GM21360 (cell line): ENCODE data around the gene ZNF521.

ENCODE experiments used
- ATAC-seq: cut with Tn5 transposase; IDR thresholded peaks from one replicate; pipeline ENCODE4 v1.9.1; 2021; ENCODE audit warnings: mild to moderate bottlenecking, moderate library complexity; ENCODE audit not compliant: unreplicated experiment

ZNF521 gene

GRCh38 chr18:25340762-25341161, 11.2 kb downstream of the ZNF521 start:
- no peak for ATAC-seq

- ATAC-seq: no peak
These were observed 16.3 kb downstream of the ZNF521 start for GRCh38 chr18:25335676-25336075.

- ATAC-seq: no peak
These were observed 16.9 kb downstream of the ZNF521 start for GRCh38 chr18:25335062-25335461.

DNA sequence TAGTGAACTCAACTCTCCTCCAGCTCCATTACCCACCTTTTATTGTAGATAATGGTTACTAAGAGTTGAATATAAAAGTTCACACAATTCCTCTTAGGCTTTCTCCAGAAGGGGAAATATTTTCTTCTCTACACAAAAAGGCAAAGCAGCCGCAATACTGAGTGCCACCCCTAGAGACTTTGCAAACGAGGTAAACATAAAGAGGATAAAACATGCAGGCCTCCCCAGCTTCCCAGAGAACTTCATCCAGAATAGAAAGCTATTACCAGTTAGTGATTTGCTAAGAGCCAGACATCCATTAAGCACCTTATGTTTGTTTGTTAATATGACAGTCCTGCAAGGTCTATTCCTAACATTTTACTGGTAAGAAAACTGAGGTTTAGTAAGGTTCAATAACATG, 17.4 kb downstream of the ZNF521 start:
- no peak for ATAC-seq

- no peak for ATAC-seq
These were observed 20.0 kb downstream of the ZNF521 start for GRCh38 chr18:25332002-25332401.

DNA sequence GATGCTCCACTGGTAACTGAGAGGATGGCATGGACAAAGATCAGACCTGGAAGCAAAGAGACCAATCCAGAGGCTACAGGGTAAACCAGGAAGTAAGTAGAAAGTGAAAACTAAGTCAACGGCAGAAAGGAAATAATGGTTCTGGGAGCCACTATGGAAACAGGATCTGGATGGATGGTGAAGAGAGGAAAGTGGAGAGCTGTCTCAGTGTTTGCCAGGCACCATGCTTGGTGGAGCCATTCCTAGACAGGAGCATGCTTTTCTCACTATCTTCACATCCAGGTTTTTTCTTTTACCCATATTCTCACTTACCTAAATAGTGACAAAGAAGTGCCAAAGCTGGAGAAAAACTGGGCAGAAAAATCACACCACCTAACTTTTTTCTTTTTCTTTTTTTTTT, 22.2 kb downstream of the ZNF521 start:
- ATAC-seq: no peak

DNA sequence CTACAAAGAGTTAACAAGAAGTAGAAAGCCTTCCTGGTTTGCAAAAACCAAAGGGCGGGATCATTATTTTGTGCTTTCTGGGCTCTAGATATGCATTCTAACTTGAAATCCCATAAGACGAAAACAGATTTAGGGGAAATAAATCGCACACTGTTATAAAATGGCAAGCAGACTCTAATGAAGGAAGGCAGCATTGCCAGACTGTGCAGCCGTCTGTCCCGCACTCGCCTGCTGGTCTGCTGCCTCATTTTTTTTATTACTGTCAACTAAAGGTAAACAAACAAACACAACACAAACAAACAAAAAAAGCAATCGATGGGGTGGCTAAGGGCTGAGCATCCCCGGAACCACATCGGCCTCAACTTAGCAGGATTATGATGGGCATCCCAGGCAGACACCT, 24.4 kb downstream of the ZNF521 start:
- no peak for ATAC-seq

DNA sequence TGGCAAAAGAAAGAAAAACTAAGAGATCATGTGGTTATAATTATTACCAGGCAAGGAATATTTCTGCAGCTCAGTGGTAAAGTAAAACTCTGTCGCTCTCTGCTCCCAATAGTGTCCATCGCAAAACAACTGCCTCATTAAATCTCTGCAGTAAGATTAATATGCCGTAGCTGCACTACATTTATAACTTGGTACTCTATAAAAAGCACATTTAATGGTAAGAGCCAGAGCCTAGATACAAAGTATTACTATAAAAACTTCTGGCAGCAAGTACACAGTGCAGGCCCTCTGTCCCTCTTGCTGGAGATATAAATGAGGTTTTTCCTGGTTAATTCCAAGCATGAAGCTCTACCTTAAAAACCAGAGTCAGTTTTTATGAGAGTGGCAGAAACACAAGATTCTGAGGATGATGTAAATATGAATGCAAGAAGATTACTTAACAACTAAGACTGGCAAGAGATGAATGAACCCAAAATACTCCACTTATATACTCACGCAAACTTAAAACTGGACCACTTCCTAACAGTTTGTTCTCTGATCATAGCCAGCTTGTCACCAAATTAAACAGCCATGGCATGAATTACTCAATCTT, 25.5 kb downstream of the ZNF521 start:
- no peak for ATAC-seq

DNA sequence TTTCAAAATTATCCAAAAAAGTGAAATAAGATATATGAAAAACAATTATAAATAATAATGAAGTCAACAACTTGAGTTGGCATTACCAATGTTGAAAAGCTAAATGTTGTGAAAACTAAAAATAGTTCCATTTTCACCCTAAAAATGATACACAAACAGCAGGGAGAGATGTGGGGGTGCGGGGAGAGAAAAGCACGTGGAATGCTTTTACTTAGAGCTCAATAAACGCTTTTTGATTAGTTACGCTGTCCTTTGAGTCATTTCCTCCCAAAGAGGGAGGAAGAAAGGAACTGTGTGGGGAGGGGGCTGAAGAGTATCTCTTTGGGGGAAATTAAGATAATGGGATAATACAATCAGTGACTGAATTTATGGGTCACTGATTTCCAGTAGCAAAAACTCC, 29.2 kb downstream of the ZNF521 start:
- ATAC-seq: no peak

DNA sequence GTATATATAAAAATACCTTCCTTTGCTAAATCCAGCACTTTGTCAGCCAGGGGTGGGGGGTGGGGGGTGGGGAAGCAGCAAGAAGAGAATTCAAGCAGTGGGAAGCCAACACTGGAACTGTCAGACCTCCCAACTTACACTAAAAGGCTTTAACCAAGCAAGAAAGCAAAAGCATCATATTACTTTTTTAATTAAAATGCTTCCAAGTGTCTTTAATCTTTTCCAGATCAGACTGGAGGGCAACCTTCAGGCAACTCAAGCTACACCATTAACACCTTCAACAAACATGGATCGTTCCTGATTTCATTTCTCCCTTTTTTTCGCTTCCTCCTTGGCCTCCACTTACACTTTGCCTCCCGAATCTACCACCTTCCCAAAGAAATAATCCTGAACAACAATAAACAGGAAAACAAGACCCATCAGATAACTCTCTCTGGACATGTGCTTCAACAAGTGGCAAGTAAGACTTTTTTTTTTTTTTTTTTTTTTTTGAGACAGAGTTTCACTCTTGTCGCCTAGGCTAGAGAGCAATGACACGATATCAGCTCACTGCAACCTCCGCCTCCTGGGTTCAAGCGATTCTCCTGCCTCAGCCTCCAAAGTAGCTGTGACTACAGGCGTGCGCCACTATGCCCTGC, 35.5 kb downstream of the ZNF521 start:
- ATAC-seq: no peak

- ATAC-seq: no peak
These were observed 37.2 kb downstream of the ZNF521 start for GRCh38 chr18:25314838-25315190.

- no peak for ATAC-seq
These were observed 37.7 kb downstream of the ZNF521 start for GRCh38 chr18:25314151-25314837.

- no peak for ATAC-seq
These were observed 38.7 kb downstream of the ZNF521 start for GRCh38 chr18:25313268-25313667.

GRCh38 chr18:25310045-25310444, 41.9 kb downstream of the ZNF521 start:
- no peak for ATAC-seq

- ATAC-seq: no peak
These were observed 43.6 kb downstream of the ZNF521 start for GRCh38 chr18:25308381-25308780.

- no peak for ATAC-seq
These were observed 44.8 kb downstream of the ZNF521 start for GRCh38 chr18:25307192-25307591.

DNA sequence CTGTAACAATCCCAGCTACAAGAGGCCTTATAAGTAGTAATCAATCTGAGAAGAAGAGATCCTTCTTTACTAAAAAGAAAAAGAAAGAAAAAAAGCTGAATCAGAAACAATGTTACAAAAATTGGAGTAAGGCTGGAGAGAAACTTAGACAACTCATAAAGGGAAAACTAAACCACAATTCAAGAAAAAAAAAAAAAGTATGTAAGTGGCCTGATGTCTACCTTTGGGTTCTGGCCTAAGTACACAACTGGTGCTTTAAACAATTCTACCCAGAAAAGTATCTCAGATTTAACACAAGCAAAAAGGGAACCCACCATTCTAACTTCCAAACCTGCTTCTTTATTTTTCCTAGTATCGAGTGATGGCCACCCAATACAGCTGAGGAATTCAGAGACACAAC, 45.3 kb downstream of the ZNF521 start:
- no peak for ATAC-seq

GRCh38 chr18:25305584-25305983, 46.4 kb downstream of the ZNF521 start:
- no peak for ATAC-seq

DNA sequence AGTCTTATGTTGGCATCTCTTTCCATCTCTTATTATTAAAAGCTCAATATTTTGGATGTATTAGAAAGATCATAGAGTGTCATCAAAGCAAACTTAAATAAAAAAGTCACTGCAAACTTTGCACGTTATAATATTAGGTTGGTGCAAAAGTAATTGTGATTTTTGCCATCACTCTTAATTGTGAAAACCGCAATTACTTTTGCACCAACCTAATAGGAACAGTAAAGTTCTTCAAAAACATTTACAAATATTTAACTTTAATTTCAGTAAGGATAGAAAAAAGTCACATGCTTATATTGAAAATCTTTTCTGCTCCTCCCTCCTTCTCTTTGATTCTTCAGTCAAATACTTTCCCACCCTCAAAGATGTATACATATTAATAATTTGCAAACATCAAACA, 51.5 kb downstream of the ZNF521 start:
- ATAC-seq: no peak

- no peak for ATAC-seq
These were observed 52.3 kb downstream of the ZNF521 start for GRCh38 chr18:25299426-25300300.

DNA sequence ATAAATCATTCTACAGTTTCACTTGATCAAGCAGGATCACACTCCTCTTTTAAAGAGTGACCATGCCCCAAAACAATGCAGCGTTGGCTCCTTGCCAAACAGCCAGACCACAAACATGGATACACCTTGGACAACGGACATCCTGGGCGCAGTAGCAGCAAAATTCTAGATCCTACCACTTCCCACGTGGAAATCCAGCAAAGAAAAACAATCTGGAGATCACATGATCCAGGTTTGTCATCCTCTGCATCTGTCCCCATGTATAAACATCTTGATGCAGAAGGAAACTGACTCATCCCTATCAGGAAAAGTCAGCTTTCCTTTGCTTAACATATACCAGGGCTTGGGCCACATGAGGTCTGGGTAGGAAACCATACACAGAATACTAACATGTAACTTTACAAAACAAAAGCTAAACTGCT, 53.1 kb downstream of the ZNF521 start:
- ATAC-seq: no peak
